Stimulated activated CD8-positive, alpha-beta memory T cell treated with anti-CD3 and anti-CD28 coated beads, Interleukin-4, amount 100 ng/mL, for 24 hours (primary cell): ENCODE data around the gene PPP6R3.

Source experiments
- DNase-seq: peaks from one replicate; pipeline ENCODE4 v3.0.0-alpha.2; 2020; ENCODE audit warnings: low read depth

Gene PPP6R3

DNA sequence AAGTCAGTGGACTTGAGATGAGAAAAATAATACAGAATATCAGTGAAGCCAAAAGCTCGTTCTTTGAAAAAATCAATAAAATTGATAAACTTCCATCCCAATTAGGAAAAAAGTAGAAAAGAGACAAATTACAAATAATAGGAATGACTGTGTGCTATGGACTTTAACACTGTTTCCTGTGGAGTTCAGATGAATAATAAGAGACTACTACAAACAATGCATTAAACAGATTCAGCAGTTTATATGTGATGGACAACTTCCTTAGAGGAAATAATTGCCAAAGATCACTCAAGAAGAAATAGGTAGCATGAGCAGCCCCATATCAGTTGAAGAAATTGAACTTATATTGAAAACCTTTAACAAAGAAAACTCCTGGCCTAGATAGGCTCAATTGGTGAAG is 99.7 kb downstream of the PPP6R3 start:
- DNase-seq = no peak

DNA sequence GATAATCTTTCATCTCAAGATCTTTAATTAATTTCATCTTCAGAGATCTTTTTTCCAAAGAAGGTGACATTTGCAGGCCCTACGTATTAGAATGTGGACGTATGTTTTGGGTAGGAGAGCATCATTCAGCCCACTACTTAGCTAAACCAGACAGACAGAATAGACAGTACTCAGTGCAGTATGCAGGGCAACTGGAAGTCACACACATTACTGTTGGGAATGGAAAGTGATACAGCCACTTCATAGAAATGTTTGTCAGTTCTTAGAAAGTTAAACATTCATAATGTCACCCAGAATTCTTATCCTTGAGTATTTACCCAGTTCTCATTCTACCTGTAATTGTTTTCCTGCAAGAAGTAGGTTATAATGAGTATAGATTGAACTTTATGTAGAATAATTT is 102.9 kb downstream of the PPP6R3 start:
- DNase-seq = no peak

DNA sequence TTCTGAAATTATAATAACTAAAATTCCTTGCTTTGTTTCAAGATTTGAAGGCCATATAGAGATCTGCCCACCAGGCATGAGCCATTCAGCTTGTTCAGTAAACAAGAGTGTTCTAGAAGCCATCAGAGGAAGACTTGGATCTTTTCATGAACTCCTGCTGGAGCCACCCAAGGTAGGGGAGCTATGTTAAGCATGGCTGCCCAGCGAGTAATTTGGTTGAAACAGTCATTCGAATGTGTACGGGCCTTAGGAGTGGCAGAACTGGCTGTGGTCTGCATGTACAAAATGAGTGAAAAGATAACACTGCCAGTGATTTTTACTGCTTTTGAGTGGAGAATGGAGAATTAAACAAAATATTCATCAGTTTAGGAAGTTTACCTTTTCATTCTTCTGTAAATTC is 103.7 kb downstream of the PPP6R3 start:
- DNase-seq = no peak

DNA sequence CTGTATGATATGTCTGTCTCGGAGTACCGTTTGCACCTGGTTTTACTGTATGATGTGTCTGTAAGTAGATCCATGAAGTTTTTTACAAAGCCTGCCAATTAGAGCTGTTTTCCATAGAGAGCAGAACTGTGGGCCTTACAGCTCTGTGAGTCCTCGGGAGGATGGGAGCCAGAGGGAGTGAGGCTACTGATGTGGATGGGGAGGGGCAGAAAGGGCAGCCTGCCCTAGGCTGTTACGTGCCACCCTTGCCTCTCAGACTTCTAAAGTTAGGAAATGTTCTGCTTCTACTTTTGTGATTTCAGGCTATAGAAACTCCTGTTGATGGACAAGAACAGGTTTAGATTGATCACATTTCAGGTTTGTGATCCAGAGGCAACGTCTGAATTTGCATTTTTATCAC is 105.2 kb downstream of the PPP6R3 start:
- no peak for DNase-seq

DNA sequence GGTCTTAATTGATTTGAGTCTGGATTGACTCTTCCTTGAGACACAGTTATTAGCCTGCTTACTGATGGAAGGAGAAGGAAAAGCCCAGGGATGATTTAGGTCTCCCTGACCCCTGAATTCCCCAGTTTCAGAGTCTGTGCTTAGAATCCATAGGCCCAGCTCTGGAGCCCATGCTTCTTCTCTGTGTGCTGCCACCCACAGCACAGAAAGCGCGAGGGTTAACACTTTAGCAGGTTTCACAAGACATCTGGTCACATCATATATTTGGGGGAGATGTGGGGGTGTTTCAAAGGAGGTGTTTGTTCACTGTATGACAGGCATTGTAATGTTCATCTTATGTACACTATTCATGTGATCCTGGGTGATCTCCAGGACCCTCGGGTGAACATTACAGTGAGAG is 107.0 kb downstream of the PPP6R3 start:
- no peak for DNase-seq

DNA sequence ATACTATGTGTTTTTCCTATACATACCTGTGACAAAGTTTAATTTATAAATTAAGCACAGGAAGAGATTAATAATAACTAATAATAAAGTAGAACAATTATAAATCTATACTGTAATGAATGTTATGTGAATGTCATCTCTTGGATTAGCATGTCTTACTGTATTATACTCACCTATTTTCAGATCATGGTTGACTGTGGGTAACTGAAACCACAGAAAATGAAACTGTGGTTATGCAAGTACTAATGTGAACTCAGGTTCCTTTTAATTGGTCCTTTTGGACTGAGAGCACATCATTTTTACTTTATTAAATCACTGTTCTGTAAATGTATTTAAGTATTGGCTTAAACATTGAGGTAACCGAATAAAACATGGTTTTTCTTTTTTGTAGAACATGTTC is 108.8 kb downstream of the PPP6R3 start:
- no peak for DNase-seq

DNA sequence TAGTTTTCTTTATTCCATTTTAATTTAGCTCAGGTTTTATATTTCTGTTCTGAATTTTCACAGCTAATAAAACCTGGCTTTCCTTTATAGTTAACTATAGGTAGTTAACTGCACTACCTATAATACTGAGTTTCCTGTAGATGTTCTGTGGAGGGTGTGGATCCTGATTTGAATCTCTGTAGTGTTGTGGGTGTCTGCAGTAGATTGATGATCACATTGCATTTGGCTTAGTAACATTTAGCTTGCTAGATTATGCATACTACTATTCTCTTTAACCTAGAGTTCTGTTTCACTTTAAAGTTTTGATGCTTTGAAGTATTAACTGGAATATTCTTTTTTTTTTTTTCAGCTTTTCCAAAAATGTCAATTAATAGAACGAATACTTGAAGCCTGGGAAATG is 110.1 kb downstream of the PPP6R3 start:
- DNase-seq = no peak

DNA sequence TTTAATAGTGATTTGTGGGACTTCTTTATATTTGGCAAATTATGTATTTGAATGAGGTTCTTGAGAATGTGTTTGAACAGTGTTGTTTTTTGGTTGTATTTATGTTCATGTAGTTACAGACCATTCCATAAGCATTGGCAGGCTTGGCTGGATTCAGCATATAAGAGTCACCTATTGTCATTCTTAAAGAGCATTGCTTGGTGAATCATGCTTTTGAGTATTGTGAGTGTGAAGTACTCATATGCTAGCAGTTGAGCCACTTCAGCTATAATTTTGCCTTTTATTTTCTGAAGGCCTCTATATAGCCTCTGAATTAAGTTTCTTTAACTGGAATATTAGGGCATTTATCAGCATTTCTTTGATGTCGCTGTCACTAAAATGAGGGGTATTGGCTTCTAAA is 113.8 kb downstream of the PPP6R3 start:
- no peak for DNase-seq

DNA sequence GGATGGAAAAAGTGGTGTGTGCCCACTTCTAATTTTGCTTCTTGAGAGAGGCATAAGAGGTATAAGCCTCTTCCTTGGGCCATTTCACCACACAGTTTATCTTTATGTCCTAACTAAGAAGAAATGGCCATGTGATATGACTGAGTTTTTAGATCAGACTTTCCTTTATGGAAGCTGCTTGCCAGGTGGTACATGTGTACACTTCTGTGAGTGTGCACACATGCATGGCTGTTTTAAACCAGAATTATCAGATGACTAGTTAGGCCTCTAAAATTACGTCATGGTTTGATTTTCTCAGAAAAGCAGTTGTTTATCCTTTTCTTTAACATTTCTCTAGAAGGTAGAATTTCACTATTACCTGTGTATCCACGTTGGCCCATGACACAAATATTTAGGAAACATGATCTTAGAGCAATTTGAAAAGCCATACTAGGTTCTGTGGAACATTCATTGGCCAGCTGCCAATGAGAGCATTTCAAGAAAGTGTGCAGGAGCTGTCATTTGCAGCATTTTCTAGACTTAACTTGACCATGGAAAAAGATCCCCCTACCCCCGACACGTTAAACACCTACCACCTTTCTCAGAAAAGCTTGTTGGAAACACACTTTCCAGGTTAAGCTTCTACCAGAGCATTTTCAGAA is 114.6 kb downstream of the PPP6R3 start:
- DNase-seq = no peak

DNA sequence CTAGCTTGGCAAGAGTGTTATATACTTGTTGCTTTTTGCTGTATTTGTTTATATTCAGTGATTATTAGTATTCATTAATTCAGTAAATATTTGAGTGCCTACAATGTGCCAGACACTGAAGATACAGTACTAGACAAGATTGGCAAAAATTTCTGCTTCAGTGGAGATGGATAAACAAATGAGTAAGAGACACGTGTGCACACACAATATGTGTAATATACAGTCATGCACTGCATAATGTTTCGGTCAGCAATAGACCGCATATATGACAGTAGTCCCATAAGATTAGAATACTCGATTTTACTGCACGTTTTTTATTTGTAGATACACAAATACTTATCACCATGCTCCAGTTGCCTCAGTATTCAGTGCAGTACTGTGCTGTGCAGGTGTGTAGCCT is 118.9 kb downstream of the PPP6R3 start:
- no peak for DNase-seq

DNA sequence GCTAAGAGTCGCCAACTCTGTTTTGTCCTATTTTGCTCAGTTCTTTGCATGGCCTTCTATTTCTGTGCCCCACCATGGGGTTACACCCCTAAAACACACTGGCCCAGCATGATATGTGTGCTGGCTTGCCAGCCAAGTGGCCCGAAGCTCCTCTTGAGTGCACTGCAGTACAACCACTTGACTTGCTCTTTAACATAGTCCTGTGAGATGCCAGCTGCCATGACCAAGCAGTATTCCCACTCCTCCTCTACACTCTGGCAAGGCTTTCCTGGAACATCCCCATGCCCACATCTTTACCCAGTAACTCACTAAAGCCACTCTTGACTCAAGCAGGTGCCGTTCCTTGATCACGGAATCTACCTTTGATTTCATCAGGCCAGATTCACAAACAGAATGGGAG is 120.9 kb downstream of the PPP6R3 start:
- DNase-seq = no peak

DNA sequence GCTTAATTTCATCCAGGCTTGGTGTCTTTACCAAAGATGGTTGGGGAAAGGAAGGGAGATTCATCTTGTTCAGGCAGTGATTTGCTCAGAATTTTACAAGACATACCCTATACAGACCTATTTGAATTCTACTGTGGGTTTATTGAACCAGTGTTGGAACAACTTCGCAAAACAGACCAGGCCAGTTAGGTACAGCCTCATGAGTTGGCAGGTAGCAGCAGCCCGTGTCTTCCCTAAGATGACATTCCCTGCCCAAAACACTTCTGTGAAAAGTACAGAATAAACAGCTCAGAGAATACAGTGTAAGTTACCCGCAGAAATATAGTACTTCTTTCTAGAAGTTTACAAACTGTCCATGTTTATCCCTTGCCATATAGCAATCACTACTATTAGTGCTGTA is 121.3 kb downstream of the PPP6R3 start:
- DNase-seq = no peak

DNA sequence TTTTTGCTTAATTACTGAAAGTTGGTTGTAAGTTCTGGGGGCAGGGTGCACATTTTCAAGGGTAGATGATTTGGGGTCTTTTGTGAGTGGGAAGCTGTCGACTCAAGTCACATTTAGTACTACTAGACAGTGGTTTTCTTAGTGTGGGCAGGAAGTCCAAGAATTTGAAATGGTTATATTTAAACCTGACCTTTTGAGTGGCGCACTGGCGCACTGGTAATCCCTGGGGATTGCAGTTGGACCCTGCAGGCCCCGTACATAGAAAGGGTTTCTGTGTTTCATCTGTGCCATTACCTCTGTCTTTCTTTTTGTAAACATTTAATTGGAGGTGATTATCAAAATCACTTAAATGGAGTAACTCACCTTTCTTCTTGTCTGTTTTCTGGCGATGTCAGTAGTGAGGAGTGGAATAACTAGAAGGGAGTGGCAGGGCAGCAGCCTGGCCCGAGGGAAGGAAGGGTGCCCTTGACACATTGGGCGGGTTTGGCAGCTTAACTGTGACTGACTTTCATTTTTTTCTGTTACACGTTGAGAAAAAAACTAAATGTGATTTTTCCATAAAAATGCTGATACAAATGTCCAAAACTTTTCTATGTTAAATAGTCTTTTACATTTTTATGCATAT is 122.0 kb downstream of the PPP6R3 start:
- no peak for DNase-seq

DNA sequence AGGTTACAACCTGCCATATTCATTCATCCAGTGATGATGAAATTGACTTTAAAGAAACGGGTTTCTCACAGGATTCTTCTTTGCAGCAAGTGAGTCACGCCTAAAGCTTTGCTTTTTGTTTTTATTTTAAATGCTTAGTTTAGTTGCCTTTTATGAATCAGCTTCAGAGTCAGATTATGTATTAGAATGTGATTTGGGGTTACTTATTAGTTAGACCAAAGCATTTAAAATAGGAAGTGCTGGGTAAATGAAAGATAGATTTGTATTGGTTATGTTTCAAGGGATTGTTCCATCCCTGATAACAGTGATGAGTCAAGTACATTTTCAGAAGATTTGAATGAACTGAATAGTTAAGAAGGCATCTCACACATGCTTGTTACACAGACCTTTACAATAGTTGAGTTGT is 122.5 kb downstream of the PPP6R3 start:
- DNase-seq = no peak

DNA sequence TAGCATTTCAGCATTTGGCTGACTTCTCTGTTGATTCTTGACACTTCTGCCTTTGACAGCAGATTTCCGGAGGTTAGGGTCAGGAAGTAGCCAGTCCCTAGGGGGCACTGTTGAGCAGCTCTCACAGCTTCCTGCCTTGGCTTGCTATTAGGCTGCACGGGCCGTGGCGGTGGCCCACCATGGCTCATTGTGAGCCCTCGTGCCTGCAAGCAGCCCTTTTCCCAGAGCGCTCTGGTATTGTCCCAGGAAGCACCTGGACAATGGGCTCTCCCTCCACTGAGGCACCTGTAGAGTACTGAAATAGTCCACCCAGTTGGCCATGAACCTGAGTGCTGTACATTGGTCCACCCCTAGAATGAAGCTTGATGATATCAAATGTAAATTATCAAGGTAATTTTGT is 123.5 kb downstream of the PPP6R3 start:
- DNase-seq = peak; percentile 36

DNA sequence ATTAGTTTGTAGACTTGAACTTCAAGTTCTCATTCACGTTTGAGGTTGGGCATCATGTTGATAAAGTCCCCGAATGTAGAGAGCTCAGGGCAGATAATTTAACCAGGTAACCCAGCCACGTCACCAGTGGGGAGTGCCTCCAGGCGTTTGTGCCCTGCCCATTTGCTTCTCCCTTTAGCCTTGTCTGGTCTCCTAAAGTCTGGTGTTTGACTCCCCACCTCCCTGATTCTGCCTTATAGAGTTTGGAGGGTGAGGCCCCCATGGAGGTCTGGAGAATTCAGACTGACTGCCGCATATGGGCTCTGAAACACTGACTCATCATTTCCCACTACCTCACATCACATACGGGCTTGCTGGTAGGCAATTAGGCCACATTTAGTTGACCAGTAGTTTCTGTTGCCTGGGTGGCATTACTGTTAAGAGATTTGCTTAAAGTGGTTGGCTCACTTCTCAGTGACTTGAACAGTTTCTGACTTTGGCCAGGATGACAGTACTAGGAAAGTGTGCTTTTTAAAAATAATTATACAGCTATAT is 124.5 kb downstream of the PPP6R3 start:
- DNase-seq = no peak

DNA sequence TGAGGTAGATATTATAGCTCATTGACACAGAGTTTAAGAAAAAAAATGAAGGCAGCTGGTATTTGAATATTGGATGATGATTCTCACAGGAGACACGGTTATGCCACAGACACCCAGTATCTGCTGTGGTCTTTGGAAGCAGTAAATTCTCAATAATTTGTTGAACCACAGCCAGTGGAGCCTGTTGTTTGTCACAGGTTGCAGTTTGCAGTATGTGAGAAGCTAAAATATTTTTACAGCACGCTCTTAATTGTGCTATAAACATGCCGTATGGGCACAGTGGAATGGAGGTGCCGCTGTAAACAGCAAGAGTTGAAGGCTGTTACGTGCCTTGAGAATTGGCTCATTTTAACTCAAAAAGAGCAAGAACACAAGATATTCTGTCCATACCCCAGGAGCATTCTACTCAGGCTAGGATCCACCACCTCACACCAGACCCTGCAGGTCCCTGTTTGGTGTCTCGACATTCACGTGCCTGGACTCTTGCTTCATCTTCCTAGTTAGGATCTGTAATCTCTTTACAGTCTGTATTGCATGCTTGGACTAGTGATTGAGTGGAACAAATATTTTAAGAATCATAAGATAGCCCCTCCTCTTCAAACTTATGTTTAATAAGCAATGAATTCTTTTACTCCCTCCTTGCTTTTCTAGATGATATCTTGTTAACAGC is 129.1 kb downstream of the PPP6R3 start:
- DNase-seq = no peak

DNA sequence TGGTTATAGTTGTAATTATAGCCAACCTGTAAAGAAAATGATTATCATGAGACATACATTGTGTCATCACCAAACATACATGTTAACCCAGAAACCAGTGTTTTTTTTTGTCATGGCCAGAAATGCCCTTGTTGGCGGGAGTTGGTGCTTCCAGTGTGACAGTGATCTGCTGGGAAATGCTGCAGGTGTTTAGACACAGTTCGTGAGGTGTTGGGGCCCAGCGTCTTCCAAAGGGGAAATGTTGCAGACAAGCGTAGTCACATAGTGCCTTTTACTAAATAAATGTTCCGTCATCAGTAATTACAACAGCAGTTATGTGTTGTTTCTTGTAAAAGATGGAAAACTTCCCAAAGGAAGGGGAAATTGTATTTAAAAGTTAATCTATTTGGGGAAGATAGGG is 131.2 kb downstream of the PPP6R3 start:
- DNase-seq = no peak

DNA sequence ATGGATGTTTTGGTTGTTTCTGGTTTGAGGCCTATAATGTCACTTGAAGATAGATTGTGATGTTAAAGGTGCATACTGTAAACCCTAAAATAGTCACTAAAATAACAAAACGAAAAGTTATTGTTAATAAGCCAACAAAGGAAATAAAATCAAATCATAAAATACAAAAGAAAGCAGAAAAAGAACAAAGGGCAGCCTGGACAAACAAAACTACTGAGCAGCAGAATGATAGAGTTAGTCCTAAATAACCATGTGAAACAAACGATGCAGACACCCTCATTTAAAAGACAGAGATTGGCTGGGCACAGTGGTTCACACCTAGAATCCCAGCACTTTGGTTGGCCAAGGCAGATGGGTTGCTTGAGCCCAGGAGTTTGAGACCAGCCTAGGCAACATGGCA is 132.9 kb downstream of the PPP6R3 start:
- no peak for DNase-seq

DNA sequence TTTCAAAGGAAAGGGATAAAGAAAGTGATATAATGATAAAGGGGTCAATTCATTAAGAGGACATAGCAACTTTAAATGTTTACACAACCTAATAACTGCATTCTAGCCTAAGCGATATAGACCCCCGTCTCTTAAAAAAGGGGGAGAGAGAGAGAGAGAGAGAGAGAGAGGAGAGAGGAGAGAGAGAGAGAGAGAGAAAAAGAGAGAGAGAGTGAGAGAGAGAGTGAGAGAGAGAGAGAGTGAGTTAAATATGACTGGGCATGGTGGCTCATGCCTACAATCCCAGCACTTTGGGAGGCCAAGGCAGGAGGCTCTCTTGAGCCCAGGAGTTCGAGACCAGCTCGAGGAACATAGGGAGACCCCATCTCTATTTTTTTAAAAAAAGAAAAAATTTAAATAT is 133.6 kb downstream of the PPP6R3 start:
- DNase-seq = no peak

DNA sequence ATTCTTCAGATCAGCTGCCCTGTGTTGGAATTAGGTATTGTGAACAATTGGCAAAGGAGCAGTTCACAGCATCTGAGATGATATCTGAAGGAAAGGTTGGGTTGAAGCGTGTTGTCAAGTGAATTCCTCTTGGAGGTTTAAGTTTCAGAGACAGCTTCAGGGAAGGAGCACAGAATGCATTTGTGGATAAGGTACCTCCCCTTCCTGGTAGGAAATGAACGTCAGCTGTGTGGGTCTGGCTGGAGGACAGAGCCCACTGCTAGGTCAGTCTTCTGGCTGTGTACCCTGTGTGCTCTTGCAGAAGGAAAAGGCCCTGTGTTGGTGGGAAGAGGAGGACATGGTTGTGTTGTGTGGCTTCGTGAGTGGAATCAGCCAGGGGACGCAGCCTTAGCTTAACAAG is 135.7 kb downstream of the PPP6R3 start:
- no peak for DNase-seq

DNA sequence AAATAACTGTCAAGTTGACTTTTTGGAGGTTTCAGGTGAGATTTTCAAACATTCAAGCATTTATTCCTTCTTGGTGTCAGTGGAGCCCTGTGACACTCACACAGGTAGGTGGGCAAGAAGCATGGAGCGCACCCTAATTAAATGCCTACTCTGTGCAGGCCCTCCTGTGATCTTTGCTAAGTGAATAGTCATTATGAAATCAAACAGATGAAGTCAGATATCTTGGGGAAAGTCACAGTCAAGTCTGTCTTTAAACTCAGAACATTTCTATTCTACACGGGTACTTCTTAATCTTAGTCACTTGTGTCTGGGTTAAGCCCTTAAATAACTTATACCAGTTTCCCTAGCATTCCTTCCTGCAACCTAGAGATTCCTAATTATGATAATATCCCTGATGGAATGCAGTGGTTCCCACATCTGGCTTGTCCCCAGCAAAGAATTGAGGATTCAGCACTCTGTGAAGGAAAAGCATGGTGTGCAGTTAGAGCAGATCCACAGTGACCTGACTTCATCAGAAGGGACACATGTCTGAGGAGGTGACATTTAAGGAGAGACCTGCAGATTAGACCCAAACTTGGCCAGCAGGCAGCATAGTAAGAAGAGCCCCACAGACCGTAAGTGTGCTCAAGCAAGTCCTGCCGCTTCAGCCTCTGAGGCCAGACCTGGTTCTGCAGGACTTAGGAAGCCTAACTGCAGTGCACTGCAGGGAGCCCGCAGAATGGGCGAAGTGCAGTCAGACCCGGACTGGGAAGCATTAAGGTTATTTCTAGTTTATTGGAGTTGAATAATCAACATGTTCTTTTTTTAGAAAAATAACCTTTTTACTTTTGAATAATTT is 138.5 kb downstream of the PPP6R3 start:
- no peak for DNase-seq

DNA sequence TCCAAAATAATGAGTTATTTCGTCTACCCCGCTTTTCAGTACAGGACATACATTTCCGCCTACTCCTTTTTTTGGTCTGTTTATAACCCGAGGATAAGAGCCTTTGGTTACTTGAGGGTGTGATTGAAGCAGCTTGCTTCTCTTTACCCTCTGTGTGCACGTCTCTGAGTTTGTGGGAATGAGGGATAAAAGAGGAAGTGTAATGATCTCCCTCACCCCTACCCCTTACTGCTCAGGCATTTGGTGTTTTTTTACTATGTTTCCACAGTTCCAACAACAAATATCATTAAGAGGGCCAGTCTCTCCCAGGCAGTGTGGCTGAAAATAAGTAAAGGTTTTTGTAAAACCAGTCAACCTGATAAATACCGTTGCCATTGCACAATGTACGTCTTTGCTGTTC is 140.6 kb downstream of the PPP6R3 start:
- no peak for DNase-seq
